NT2/D1 (cell line): ENCODE results near the gene TRAK2.
"Not testable (repeated sequence)": the region's sequence is repeated elsewhere in the genome, so short reads cannot be mapped to it uniquely, and the experiment has no call there.

Experiments used
- DNase-seq: peaks from one replicate; pipeline ENCODE4 v3.0.0-alpha.2; 2011; ENCODE audit warnings: low read depth, low spot score
- H3K27me3 ChIP-seq: 2 replicates; pipeline ENCODE4 v1.6.0; 2011; ENCODE audit warnings: mild to moderate bottlenecking; ENCODE audit not compliant: insufficient read length, insufficient read depth
- H3K36me3 ChIP-seq: 2 replicates; pipeline ENCODE4 v1.6.1; 2011; ENCODE audit warnings: mild to moderate bottlenecking, low read length, mixed read lengths; ENCODE audit not compliant: insufficient read depth, insufficient read length
- H3K4me1 ChIP-seq: 2 replicates; pipeline ENCODE4 v1.5.1; 2011; ENCODE audit not compliant: insufficient read depth, insufficient read length
- H3K4me3 ChIP-seq: 2 replicates; pipeline ENCODE4 v1.5.1; 2011; ENCODE audit warnings: low read depth; ENCODE audit not compliant: insufficient read length
- H3K9ac ChIP-seq: 2 replicates; pipeline ENCODE4 v1.6.0; 2011; ENCODE audit warnings: low read depth; ENCODE audit not compliant: insufficient read length
- H3K9me3 ChIP-seq: 2 replicates; pipeline ENCODE4 v1.5.1; 2011; ENCODE audit warnings: mild to moderate bottlenecking, low read length; ENCODE audit not compliant: insufficient read depth
- SUZ12 ChIP-seq: IDR thresholded peaks from 2 replicates; pipeline ENCODE4 v1.6.1; 2011; ENCODE audit not compliant: insufficient read length, insufficient read depth; ENCODE audit errors: extremely low read depth
- YY1 ChIP-seq: IDR thresholded peaks from 2 replicates; pipeline ENCODE4 v1.6.1; 2011; ENCODE audit not compliant: insufficient read length, insufficient read depth
- ZNF274 ChIP-seq: IDR thresholded peaks from 2 replicates; pipeline ENCODE4 v1.6.1; 2011; ENCODE audit warnings: mild to moderate bottlenecking, low read depth, low read length

The TRAK2 gene

DNA sequence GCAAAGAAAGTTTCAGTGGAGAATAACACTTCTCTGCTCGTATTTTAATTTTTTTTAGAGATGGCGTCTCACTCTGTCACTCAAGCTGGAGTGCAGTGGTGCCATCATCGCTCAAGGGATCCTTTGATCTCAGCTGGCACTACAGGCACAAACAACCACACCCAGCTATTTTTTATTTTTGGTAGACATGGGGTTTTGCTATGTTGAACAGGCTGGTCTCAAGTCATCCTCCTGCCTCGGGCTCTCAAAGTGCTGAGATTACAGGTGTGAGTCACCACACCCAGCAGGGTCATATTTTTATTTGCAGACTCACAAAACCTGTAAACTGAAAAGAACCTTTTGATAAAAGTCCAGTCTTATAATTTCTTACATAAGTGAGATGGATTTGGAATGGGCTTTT is 2.6 kb downstream of the TRAK2 start:
- H3K27me3 ChIP-seq = peaks cover 7% of the 10 kb centered on the region
- H3K4me1 ChIP-seq = no peaks in the 10 kb centered on the region
- no peak for DNase-seq
- no peaks in the 10 kb centered on the region for H3K9me3 ChIP-seq
- H3K4me3 ChIP-seq = no peak overlapping the region
- TF ChIP-seq YY1 (no peak), ZNF274 (no peak), SUZ12 (no peak)
- peaks cover 22% of the 10 kb centered on the region for H3K36me3 ChIP-seq
- H3K9ac ChIP-seq = no peak overlapping the region

GRCh38 chr2:201448061-201448460 is 3.2 kb downstream of the TRAK2 start:
- no peaks in the 10 kb centered on the region for H3K4me1 ChIP-seq
- H3K9me3 ChIP-seq = no peaks in the 10 kb centered on the region
- peaks cover 2% of the 10 kb centered on the region for H3K27me3 ChIP-seq
- no peak overlapping the region for H3K4me3 ChIP-seq
- DNase-seq = no peak
- no peak overlapping the region for H3K9ac ChIP-seq
- TF ChIP-seq SUZ12 = no peak
- peaks cover 22% of the 10 kb centered on the region for H3K36me3 ChIP-seq

DNA sequence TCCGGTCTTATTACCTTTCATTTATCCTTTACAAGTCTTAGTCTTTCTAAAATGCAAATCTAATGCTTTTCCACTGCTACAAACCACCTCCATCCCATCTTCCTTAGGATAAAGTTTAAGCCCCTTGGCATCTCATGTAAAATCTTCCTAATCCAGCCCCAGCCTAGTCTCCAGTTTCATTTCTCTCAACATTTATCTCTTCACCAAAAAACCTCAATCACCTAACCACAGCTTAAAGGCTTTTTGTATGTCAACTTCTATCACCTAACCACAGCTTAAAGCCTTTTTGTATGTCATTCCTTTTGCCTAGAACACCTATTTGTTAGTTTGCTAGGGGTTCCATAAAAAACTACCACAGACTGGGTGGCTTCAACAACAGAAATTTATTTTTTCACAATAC is 4.2 kb downstream of the TRAK2 start:
- no peak for DNase-seq
- TF ChIP-seq SUZ12 (no peak), ZNF274 (no peak), YY1 (no peak)
- Histone ChIP-seq H3K36me3 (peaks cover 22% of the 10 kb centered on the region), H3K4me1 (no peaks in the 10 kb centered on the region), H3K4me3 (no peak overlapping the region), H3K27me3 (no peaks in the 10 kb centered on the region), H3K9ac (no peak overlapping the region), H3K9me3 (no peaks in the 10 kb centered on the region)

DNA sequence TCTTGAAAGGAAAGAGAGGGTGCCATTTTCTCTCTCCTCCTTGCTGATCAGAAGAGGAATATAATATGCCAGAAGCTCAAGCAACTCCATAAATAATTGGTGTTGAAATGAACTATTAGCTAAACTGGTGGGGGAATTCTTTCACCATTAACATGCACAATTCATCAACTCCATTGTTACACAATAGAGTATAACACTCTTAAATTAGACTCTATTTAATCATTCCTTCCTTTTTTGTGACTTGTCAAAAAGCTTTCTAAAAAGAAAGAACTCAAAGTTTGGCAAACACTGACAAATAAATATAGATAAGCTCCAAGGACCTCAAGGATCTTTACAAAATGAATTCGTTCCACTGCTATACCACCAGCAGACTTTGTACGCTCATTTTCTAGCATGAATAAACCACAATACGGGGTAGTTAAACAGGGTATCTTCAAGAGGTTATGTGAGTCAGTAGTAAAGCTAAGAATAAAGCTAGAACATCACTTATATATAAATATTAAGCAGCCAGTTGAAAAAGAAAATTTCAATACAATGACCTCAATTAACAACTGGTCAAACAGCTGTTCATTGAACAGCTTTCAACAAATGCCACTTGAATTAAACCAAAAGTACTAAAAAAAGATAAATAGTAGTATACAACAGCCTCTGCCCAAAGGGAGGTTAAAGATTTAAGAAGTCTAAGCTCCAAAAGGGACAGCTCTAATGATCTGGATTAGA is 6.4 kb downstream of the TRAK2 start:
- Histone ChIP-seq H3K27me3 (no peaks in the 10 kb centered on the region), H3K4me3 (no peak overlapping the region), H3K9me3 (no peaks in the 10 kb centered on the region), H3K36me3 (peaks cover 21% of the 10 kb centered on the region), H3K9ac (no peak overlapping the region), H3K4me1 (no peaks in the 10 kb centered on the region)
- TF ChIP-seq ZNF274 = no peak
- DNase-seq = no peak

- H3K9ac ChIP-seq = no peak overlapping the region
- no peak for DNase-seq
- H3K9me3 ChIP-seq = no peaks in the 10 kb centered on the region
- no peaks in the 10 kb centered on the region for H3K27me3 ChIP-seq
- TF ChIP-seq ZNF274 (no peak), YY1 (no peak), SUZ12 (no peak)
- H3K4me1 ChIP-seq = no peaks in the 10 kb centered on the region
- no peaks in the 10 kb centered on the region for H3K36me3 ChIP-seq
- no peak overlapping the region for H3K4me3 ChIP-seq
Measured at GRCh38 chr2:201441409-201441808, 9.8 kb downstream of the TRAK2 start.

- Histone ChIP-seq H3K9me3 (no peaks in the 10 kb centered on the region), H3K9ac (no peak overlapping the region), H3K36me3 (no peaks in the 10 kb centered on the region), H3K4me1 (no peaks in the 10 kb centered on the region), H3K27me3 (no peaks in the 10 kb centered on the region), H3K4me3 (no peak overlapping the region)
- DNase-seq = no peak
- TF ChIP-seq SUZ12 = no peak
Measured at GRCh38 chr2:201440182-201440581, 11.1 kb downstream of the TRAK2 start.

DNA sequence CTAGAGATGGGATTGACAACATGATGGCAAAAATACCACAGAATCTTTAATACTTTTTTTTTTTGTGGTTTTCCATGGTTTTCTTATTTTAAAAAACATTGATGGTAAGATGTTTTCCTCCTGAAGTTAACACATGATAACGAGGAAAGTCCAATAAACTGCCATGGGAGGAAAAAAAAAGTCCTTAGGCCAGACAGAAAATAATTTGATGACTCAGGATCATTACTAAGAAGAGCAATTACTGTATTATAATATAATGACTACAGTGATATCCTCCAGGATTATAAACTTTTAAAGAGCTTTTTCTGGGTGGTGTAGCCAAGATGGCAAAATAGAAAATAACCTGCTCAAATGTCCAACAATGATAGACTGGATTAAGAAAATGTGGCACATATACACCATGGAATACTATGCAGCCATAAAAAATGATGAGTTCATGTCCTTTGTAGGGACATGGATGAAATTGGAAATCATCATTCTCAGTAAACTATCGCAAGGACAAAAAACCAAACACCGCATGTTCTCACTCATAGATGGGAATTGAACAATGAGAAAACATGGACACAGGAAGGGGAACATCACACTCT is 11.8 kb downstream of the TRAK2 start:
- H3K27me3 ChIP-seq, DNase-seq, H3K4me3 ChIP-seq, H3K4me1 ChIP-seq, H3K9ac ChIP-seq, H3K9me3 ChIP-seq, H3K36me3 ChIP-seq: not testable (repeated sequence)

GRCh38 chr2:201436141-201436540 is 15.1 kb downstream of the TRAK2 start:
- TF ChIP-seq SUZ12 (no peak), ZNF274 (no peak), YY1 (no peak)
- Histone ChIP-seq H3K9me3 (peaks cover 10% of the 10 kb centered on the region), H3K9ac (no peak overlapping the region), H3K4me1 (no peaks in the 10 kb centered on the region), H3K4me3 (no peak overlapping the region), H3K36me3 (peaks cover 4% of the 10 kb centered on the region), H3K27me3 (no peaks in the 10 kb centered on the region)
- no peak for DNase-seq
